Naive thymus-derived CD4-positive, alpha-beta T cell (primary cell): ENCODE results near the gene ASIC2. TPM values are rescaled to one million over a fixed set of nuclear protein-coding genes. Genes with fewer than 3 reads are reported as not detected.

Source experiments
- ATAC-seq: fragments of 150-1000 bp; cut with Tn5 transposase; 2 replicates; pipeline ENCODE4 v1.10.0; 2021; ENCODE audit warnings: mild to moderate bottlenecking, moderate library complexity
- CTCF ChIA-PET: fragments of 350-600 bp; sonication (Branson Sonifier 250); formaldehyde crosslinking; loops from one replicate; lab custom pipeline; 2021; ENCODE audit warnings: antibody characterized with exemption; lab: Charles Lee
- POLR2A ChIA-PET: fragments of 350-600 bp; sonication (Branson Sonifier 250); formaldehyde crosslinking; loops from one replicate; lab custom pipeline; 2021; ENCODE audit warnings: antibody characterized with exemption, inconsistent platforms; lab: Charles Lee
- DNase-seq, 9 donors: peaks; one replicate each; pipeline versions ENCODE4 v3.0.0 to v3.0.0-alpha.2; 2020 to 2022; ENCODE audit warnings: mixed read lengths in 1 of 9
- H3K27ac ChIP-seq: one replicate; pipeline ENCODE4 v1.7.0; 2013; ENCODE audit warnings: mild to moderate bottlenecking, low read depth, low read length, moderate library complexity
- H3K27me3 ChIP-seq, 2 donors: one replicate each; pipeline ENCODE4 v1.7.0; 2013; ENCODE audit warnings: low read length in 2 of 2, mild to moderate bottlenecking in 2 of 2, moderate library complexity in 2 of 2; ENCODE audit not compliant: control insufficient read depth in 2 of 2, insufficient read depth in 2 of 2
- H3K36me3 ChIP-seq, 3 experiments: 1 replicate in 2 of 3; 2 replicates in 1 of 3; pipeline ENCODE4 v1.7.0; 2013; ENCODE audit warnings: low read length in 3 of 3, mild to moderate bottlenecking in 3 of 3, moderate library complexity in 1 of 3; ENCODE audit not compliant: insufficient read depth in 3 of 3, control insufficient read depth in 2 of 3
- H3K4me1 ChIP-seq, 2 donors: one replicate each; pipeline ENCODE4 v1.7.0; 2013; ENCODE audit warnings: low read length in 2 of 2, mild to moderate bottlenecking in 2 of 2, moderate library complexity in 1 of 2; ENCODE audit not compliant: control insufficient read depth in 2 of 2, insufficient read depth in 2 of 2
- H3K4me3 ChIP-seq: 2 replicates; pipeline ENCODE4 v1.7.0; 2013; ENCODE audit warnings: mild to moderate bottlenecking, low read length
- H3K9me3 ChIP-seq, 3 experiments: 1 replicate in 2 of 3; 2 replicates in 1 of 3; pipeline ENCODE4 v1.7.0; 2013; ENCODE audit warnings: low read length in 3 of 3; ENCODE audit not compliant: control insufficient read depth in 2 of 3
- H3K27ac Mint-ChIP-seq, 9 donors: one replicate each; pipeline ENCODE4 v1.8.0; 2020 to 2022; ENCODE audit warnings: mixed read lengths in 9 of 9, mild to moderate bottlenecking in 8 of 9, moderate library complexity in 5 of 9, inconsistent platforms in 2 of 9
- H3K27me3 Mint-ChIP-seq, 5 donors: one replicate each; pipeline ENCODE4 v1.8.0; 2021 to 2022; ENCODE audit warnings: mixed read lengths in 5 of 5, mild to moderate bottlenecking in 1 of 5
- H3K36me3 Mint-ChIP-seq, 5 donors: one replicate each; pipeline ENCODE4 v1.8.0; 2020 to 2022; ENCODE audit warnings: mixed read lengths in 5 of 5, mild to moderate bottlenecking in 3 of 5, inconsistent platforms in 1 of 5
- H3K4me1 Mint-ChIP-seq, 7 donors: one replicate each; pipeline ENCODE4 v1.8.0; 2020 to 2022; ENCODE audit warnings: mixed read lengths in 7 of 7, mild to moderate bottlenecking in 3 of 7, inconsistent platforms in 1 of 7
- H3K4me3 Mint-ChIP-seq, 10 donors: one replicate each; pipeline ENCODE4 v1.8.0; 2020 to 2022; ENCODE audit warnings: mild to moderate bottlenecking in 10 of 10, mixed read lengths in 10 of 10, moderate library complexity in 6 of 10, inconsistent platforms in 2 of 10
- H3K9me3 Mint-ChIP-seq, 11 donors: one replicate each; pipeline ENCODE4 v1.8.0; 2020 to 2022; ENCODE audit warnings: mixed read lengths in 11 of 11, mild to moderate bottlenecking in 4 of 11, inconsistent platforms in 1 of 11, moderate library complexity in 1 of 11
- intact Hi-C, 2 donors: fragments of 100-400 bp; cut with micrococcal nuclease; formaldehyde crosslinking; loops; one replicate each; pipeline ENCODE4 v1.15.1; 2023
- polyA plus RNA-seq, 2 donors: library from polyadenylated mRNA; unstranded; fragments of 300-500 nt; fragmentation: Illumina TruSeq; gene quantifications; one replicate each; pipeline ENCODE4 v1.2.3, GENCODE V29; 2021
- total RNA-seq, 6 experiments: library from RNA in 5 of 6; stranded (reverse) in 5 of 6; gene quantifications; 1 replicate in 5 of 6; 2 replicates in 1 of 6; pipeline ENCODE4 v1.2.3 and lab custom pipeline; 2021 to 2026

The ASIC2 gene
- total and polyA plus RNA-seq, 7 experiments from 2014 or later: not detected

- Histone ChIP-seq H3K9me3 (no peaks in the 10 kb centered on the region), H3K27ac (no peak overlapping the region), H3K27me3 (no peaks in the 10 kb centered on the region), H3K4me3 (no peak overlapping the region), H3K4me1 (no peaks in the 10 kb centered on the region), H3K36me3 (no peaks in the 10 kb centered on the region)
- Mint-ChIP-seq H3K36me3 (peaks cover 0 to 4% (median 0%) of the 10 kb centered on the region in 5 donors), H3K27ac (no peak overlapping the region), H3K4me3 (no peak overlapping the region), H3K9me3 (no peaks in the 10 kb centered on the region), H3K4me1 (peaks cover 0 to 2% (median 0%) of the 10 kb centered on the region in 7 donors), H3K27me3 (peaks cover 4 to 28% (median 22%) of the 10 kb centered on the region in 5 donors)
- DNase-seq (no peak), ATAC-seq (no peak)
- POLR2A ChIA-PET: no interaction called here
- CTCF ChIA-PET: no interaction called here
- intact Hi-C loops: no loop called here
These were observed 196.9 kb downstream of the ASIC2 start for GRCh38 chr17:33096161-33096560.

GRCh38 chr17:33091271-33091670 lies 201.8 kb downstream of the ASIC2 start:
- Mint-ChIP-seq H3K36me3 (peaks cover 0 to 4% (median 0%) of the 10 kb centered on the region in 5 donors), H3K27me3 (peaks cover 10 to 45% (median 39%) of the 10 kb centered on the region in 5 donors), H3K4me1 (no peaks in the 10 kb centered on the region), H3K4me3 (no peak overlapping the region), H3K27ac (no peak overlapping the region), H3K9me3 (no peaks in the 10 kb centered on the region)
- H3K9me3 ChIP-seq: no peaks in the 10 kb centered on the region
- intact Hi-C loops: no loop called here
- DNase-seq (no peak), ATAC-seq (no peak)
- CTCF ChIA-PET: no interaction called here
- H3K4me3 ChIP-seq: no peak overlapping the region
- H3K27me3 ChIP-seq: no peaks in the 10 kb centered on the region
- no peaks in the 10 kb centered on the region for H3K4me1 ChIP-seq
- POLR2A ChIA-PET: no interaction called here
- no peaks in the 10 kb centered on the region for H3K36me3 ChIP-seq
- H3K27ac ChIP-seq: no peak overlapping the region

- DNase-seq (no peak), ATAC-seq (no peak)
- no peaks in the 10 kb centered on the region for H3K4me1 ChIP-seq
- Mint-ChIP-seq H3K9me3 (no peaks in the 10 kb centered on the region), H3K4me3 (no peak overlapping the region), H3K4me1 (no peaks in the 10 kb centered on the region), H3K36me3 (peaks cover 0 to 4% (median 0%) of the 10 kb centered on the region in 5 donors), H3K27ac (no peak overlapping the region), H3K27me3 (peaks cover 10 to 44% (median 42%) of the 10 kb centered on the region in 5 donors)
- H3K4me3 ChIP-seq: no peak overlapping the region
- no peak overlapping the region for H3K27ac ChIP-seq
- ChIA-PET POLR2A (no interaction called here), CTCF (no interaction called here)
- intact Hi-C loops: no loop called here
- H3K27me3 ChIP-seq: no peaks in the 10 kb centered on the region
- no peaks in the 10 kb centered on the region for H3K9me3 ChIP-seq
- no peaks in the 10 kb centered on the region for H3K36me3 ChIP-seq
These were observed 202.3 kb downstream of the ASIC2 start for GRCh38 chr17:33090806-33091205.

GRCh38 chr17:33086878-33087277 lies 206.2 kb downstream of the ASIC2 start:
- H3K36me3 Mint-ChIP-seq: no peaks in the 10 kb centered on the region
- no peaks in the 10 kb centered on the region for H3K9me3 Mint-ChIP-seq
- no peaks in the 10 kb centered on the region for H3K36me3 ChIP-seq
- no peaks in the 10 kb centered on the region for H3K9me3 ChIP-seq
- no peaks in the 10 kb centered on the region for H3K4me1 ChIP-seq
- POLR2A ChIA-PET: no interaction called here
- no peak for DNase-seq
- H3K27ac Mint-ChIP-seq: no peak overlapping the region
- H3K4me1 Mint-ChIP-seq: no peaks in the 10 kb centered on the region
- CTCF ChIA-PET: no interaction called here
- no peaks in the 10 kb centered on the region for H3K27me3 ChIP-seq
- no peak overlapping the region for H3K27ac ChIP-seq
- ATAC-seq: no peak
- no peak overlapping the region for H3K4me3 Mint-ChIP-seq
- H3K4me3 ChIP-seq: no peak overlapping the region
- H3K27me3 Mint-ChIP-seq: peaks cover 7 to 35% (median 27%) of the 10 kb centered on the region in 5 donors
- intact Hi-C loops: no loop called here

GRCh38 chr17:33086041-33086440 lies 207.1 kb downstream of the ASIC2 start:
- DNase-seq (no peak), ATAC-seq (no peak)
- Histone ChIP-seq H3K4me1 (no peaks in the 10 kb centered on the region), H3K36me3 (no peaks in the 10 kb centered on the region), H3K4me3 (no peak overlapping the region), H3K27ac (no peak overlapping the region), H3K9me3 (no peaks in the 10 kb centered on the region), H3K27me3 (no peaks in the 10 kb centered on the region)
- no peaks in the 10 kb centered on the region for H3K36me3 Mint-ChIP-seq
- CTCF ChIA-PET: no interaction called here
- no peak overlapping the region for H3K27ac Mint-ChIP-seq
- peaks cover 0 to 3% (median 0%) of the 10 kb centered on the region in 11 donors for H3K9me3 Mint-ChIP-seq
- peaks cover 7 to 40% (median 25%) of the 10 kb centered on the region in 5 donors for H3K27me3 Mint-ChIP-seq
- H3K4me1 Mint-ChIP-seq: no peaks in the 10 kb centered on the region
- intact Hi-C loops: no loop called here
- POLR2A ChIA-PET: no interaction called here
- no peak overlapping the region for H3K4me3 Mint-ChIP-seq

GRCh38 chr17:33085256-33085655 lies 207.8 kb downstream of the ASIC2 start:
- no peak overlapping the region for H3K27ac Mint-ChIP-seq
- Histone ChIP-seq H3K4me3 (no peak overlapping the region), H3K9me3 (no peaks in the 10 kb centered on the region), H3K4me1 (no peaks in the 10 kb centered on the region), H3K36me3 (no peaks in the 10 kb centered on the region), H3K27ac (no peak overlapping the region), H3K27me3 (no peaks in the 10 kb centered on the region)
- ATAC-seq: no peak
- H3K27me3 Mint-ChIP-seq: peaks cover 7 to 40% (median 24%) of the 10 kb centered on the region in 5 donors
- no peak overlapping the region for H3K4me3 Mint-ChIP-seq
- no peaks in the 10 kb centered on the region for H3K4me1 Mint-ChIP-seq
- peaks cover 0 to 3% (median 0%) of the 10 kb centered on the region in 11 donors for H3K9me3 Mint-ChIP-seq
- CTCF ChIA-PET: no interaction called here
- POLR2A ChIA-PET: no interaction called here
- H3K36me3 Mint-ChIP-seq: no peaks in the 10 kb centered on the region
- intact Hi-C loops: no loop called here
- DNase-seq: no peak

GRCh38 chr17:33084755-33085154 lies 208.3 kb downstream of the ASIC2 start:
- H3K4me3 Mint-ChIP-seq: no peak overlapping the region
- Histone ChIP-seq H3K27me3 (no peaks in the 10 kb centered on the region), H3K36me3 (no peaks in the 10 kb centered on the region), H3K27ac (no peak overlapping the region), H3K9me3 (no peaks in the 10 kb centered on the region), H3K4me1 (no peaks in the 10 kb centered on the region), H3K4me3 (no peak overlapping the region)
- DNase-seq (no peak), ATAC-seq (no peak)
- H3K27me3 Mint-ChIP-seq: peaks cover 7 to 40% (median 24%) of the 10 kb centered on the region in 5 donors
- POLR2A ChIA-PET: no interaction called here
- no peak overlapping the region for H3K27ac Mint-ChIP-seq
- CTCF ChIA-PET: no interaction called here
- peaks cover 0 to 3% (median 0%) of the 10 kb centered on the region in 11 donors for H3K9me3 Mint-ChIP-seq
- intact Hi-C loops: no loop called here
- peaks cover 0 to 3% (median 0%) of the 10 kb centered on the region in 5 donors for H3K36me3 Mint-ChIP-seq
- H3K4me1 Mint-ChIP-seq: no peaks in the 10 kb centered on the region
